Brain pericyte (primary cell): ENCODE results near the gene SIT1.
A peak's percentile ranks its signal among the peaks of the same experiment; 100 is the strongest.
"Not testable (repeated sequence)": the region's sequence is repeated elsewhere in the genome, so short reads cannot be mapped to it uniquely, and the experiment has no call there.

Source experiments
- DNase-seq: peaks from one replicate; pipeline ENCODE4 v3.0.0-alpha.2; 2012; ENCODE audit warnings: low read depth, low spot score

Gene SIT1

GRCh38 chr9:35660966-35661415 is 10.3 kb upstream of the SIT1 start:
- no peak for DNase-seq

GRCh38 chr9:35659340-35659739 is 8.6 kb upstream of the SIT1 start:
- no peak for DNase-seq

GRCh38 chr9:35658968-35659220 is 8.2 kb upstream of the SIT1 start:
- no peak for DNase-seq

- DNase-seq: peak; percentile 53
These were observed 7.6 kb upstream of the SIT1 start, which contains the start of gene CCDC107 for GRCh38 chr9:35658137-35658967. Gene CCDC107 (plus strand): TSS chr9:35658292. CDS start chr9:35658380, 88 bp downstream.

- DNase-seq: peak; percentile 99
These were observed 6.9 kb upstream of the SIT1 start, which contains the start of gene RMRP for GRCh38 chr9:35657546-35658136. Gene RMRP (minus strand): TSS chr9:35658019.

- DNase-seq: peak; percentile 44
These were observed 6.3 kb upstream of the SIT1 start for GRCh38 chr9:35656831-35657545.

- DNase-seq: no peak
These were observed 5.6 kb upstream of the SIT1 start for GRCh38 chr9:35656348-35656747.

GRCh38 chr9:35653611-35654010 is 2.9 kb upstream of the SIT1 start:
- no peak for DNase-seq

GRCh38 chr9:35652829-35653209 is 2.1 kb upstream of the SIT1 start:
- no peak for DNase-seq

GRCh38 chr9:35651956-35652828 is 1.5 kb upstream of the SIT1 start:
- DNase-seq: peak; percentile 31

GRCh38 chr9:35649431-35650340 is 1.0 kb downstream of the SIT1 start:
- DNase-seq: no peak

GRCh38 chr9:35646533-35647265 is 4.0 kb downstream of the SIT1 start:
- peak; percentile 69 for DNase-seq

GRCh38 chr9:35646153-35646532 is 4.6 kb downstream of the SIT1 start:
- DNase-seq: no peak

- DNase-seq: not testable (repeated sequence)
These were observed 5.0 kb downstream of the SIT1 start for GRCh38 chr9:35645736-35646135.

GRCh38 chr9:35643046-35643445 is 7.7 kb downstream of the SIT1 start:
- DNase-seq: no peak

GRCh38 chr9:35641478-35641877 is 9.3 kb downstream of the SIT1 start:
- not testable (repeated sequence) for DNase-seq

- not testable (repeated sequence) for DNase-seq
These were observed 10.3 kb downstream of the SIT1 start for GRCh38 chr9:35640431-35640830.

GRCh38 chr9:35639631-35640030 is 11.1 kb downstream of the SIT1 start:
- no peak for DNase-seq

GRCh38 chr9:35639225-35639624 is 11.5 kb downstream of the SIT1 start:
- not testable (repeated sequence) for DNase-seq

- DNase-seq: not testable (repeated sequence)
These were observed 12.0 kb downstream of the SIT1 start for GRCh38 chr9:35638751-35639150.
